Left ventricle myocardium inferior (tissue), 1 donor: Measurements from ENCODE around the gene EEF1AKMT2. TPM values are rescaled to one million over a fixed set of nuclear protein-coding genes. Genes with fewer than 3 reads are reported as not detected.

Source experiments
- DNase-seq: peaks from one replicate; pipeline ENCODE4 v3.0.0-alpha.2; 2020
- H3K27ac ChIP-seq: fragments of 200-600 bp; replicated peaks from 2 replicates; pipeline ENCODE4 v1.8.0; 2021
- H3K27me3 ChIP-seq: fragments of 200-600 bp; 2 replicates; pipeline ENCODE4 v1.8.0; 2021; ENCODE audit warnings: low read depth
- H3K36me3 ChIP-seq: fragments of 200-600 bp; 2 replicates; pipeline ENCODE4 v1.8.0; 2021
- H3K4me1 ChIP-seq: fragments of 200-600 bp; 2 replicates; pipeline ENCODE4 v1.8.0; 2021
- H3K4me3 ChIP-seq: fragments of 200-600 bp; 2 replicates; pipeline ENCODE4 v1.8.0; 2021; ENCODE audit warnings: mild to moderate bottlenecking, moderate library complexity
- H3K9me3 ChIP-seq: fragments of 200-600 bp; replicated peaks from 2 replicates; pipeline ENCODE4 v1.8.0; 2021
- intact Hi-C: fragments of 100-400 bp; cut with micrococcal nuclease; formaldehyde crosslinking; loops from one replicate; pipeline ENCODE4 v1.11.0; 2022
- total RNA-seq: library from RNA; stranded (reverse); fragmentation: NEBNext Ultra II Directional; extraction: Animal tissue kit (Norgen Biotek cat#: 25700); gene quantifications from one replicate; pipeline ENCODE4 v1.2.1, GENCODE V29; 2021
- TF ChIP-seq, protein P1 (sequence below): fragments of 200-600 bp; IDR thresholded peaks from 2 replicates; pipeline ENCODE4 v1.8.0; 2021; ENCODE audit warnings: antibody characterized with exemption, mild to moderate bottlenecking, borderline replicate concordance
- donor health status: DM: no; HTN: yes; CAD: no; lungs with severe emphysema.

The EEF1AKMT2 gene
- total RNA-seq, 1 donor from 2014 or later: 13.8 TPM

DNA sequence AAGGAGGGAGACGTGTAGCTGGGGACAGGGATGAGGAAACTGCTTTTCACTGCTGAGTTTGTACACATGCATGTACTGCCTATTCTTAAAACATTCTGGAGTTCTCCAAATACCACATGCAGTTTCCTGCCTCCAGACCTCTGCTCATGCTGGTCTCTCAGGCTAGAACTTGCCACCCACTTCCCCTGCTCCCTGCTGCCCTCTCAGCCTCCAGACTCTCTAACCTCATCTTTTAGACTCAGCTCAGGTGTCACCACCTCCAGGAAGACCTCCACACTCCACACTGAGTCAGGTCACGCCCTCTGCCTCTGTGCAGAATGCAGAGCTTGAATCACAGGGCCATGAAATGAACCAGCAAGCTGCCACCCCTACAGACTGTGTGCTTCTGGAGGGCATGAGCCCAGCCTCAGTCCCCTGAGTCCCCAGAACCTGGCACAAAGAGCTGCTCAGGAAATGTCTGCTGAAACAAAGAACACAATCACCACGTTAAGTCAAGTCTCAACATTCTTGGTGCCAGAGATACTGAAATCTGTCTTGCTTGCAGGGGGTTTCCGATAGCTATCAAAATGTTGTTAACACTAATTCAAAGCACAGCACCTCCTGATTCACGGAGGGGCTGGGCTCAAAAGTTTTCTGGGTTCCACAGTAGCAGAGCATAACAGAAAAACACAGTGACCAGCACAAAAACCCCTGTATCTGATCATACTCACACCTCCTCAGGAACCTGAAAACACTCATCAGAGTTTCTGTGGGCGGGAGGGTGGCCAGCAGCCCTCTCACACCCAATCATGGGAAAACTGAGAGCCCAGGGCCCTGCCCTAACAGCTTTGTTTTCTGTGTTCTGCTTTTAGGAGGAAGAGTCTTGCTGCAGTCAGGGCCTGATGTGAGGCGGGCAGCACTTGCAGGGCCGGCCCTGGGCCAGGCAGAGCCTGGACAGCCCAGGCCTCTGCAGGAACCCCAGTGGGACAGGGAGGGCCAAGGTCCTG, 68.6 kb downstream of the EEF1AKMT2 start:
- H3K4me3 ChIP-seq: peak overlapping the region; percentile 26
- no peaks in the 10 kb centered on the region for H3K9me3 ChIP-seq
- TF ChIP-seq, protein P1, sequence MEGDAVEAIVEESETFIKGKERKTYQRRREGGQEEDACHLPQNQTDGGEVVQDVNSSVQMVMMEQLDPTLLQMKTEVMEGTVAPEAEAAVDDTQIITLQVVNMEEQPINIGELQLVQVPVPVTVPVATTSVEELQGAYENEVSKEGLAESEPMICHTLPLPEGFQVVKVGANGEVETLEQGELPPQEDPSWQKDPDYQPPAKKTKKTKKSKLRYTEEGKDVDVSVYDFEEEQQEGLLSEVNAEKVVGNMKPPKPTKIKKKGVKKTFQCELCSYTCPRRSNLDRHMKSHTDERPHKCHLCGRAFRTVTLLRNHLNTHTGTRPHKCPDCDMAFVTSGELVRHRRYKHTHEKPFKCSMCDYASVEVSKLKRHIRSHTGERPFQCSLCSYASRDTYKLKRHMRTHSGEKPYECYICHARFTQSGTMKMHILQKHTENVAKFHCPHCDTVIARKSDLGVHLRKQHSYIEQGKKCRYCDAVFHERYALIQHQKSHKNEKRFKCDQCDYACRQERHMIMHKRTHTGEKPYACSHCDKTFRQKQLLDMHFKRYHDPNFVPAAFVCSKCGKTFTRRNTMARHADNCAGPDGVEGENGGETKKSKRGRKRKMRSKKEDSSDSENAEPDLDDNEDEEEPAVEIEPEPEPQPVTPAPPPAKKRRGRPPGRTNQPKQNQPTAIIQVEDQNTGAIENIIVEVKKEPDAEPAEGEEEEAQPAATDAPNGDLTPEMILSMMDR: no peak
- peak overlapping the region; percentile 91 for H3K27ac ChIP-seq
- intact Hi-C loops: no loop called here
- no peaks in the 10 kb centered on the region for H3K36me3 ChIP-seq
- peaks cover 100% of the 10 kb centered on the region for H3K4me1 ChIP-seq
- DNase-seq: peak; percentile 62
- H3K27me3 ChIP-seq: no peaks in the 10 kb centered on the region

- Histone ChIP-seq H3K36me3 (no peaks in the 10 kb centered on the region), H3K27me3 (no peaks in the 10 kb centered on the region), H3K9me3 (no peaks in the 10 kb centered on the region), H3K4me1 (peaks cover 100% of the 10 kb centered on the region), H3K27ac (peak overlapping the region; percentile 91), H3K4me3 (no peak overlapping the region)
- intact Hi-C loops: no loop called here
- DNase-seq: peak; percentile 67
- TF ChIP-seq, protein P1: no peak
Measured at GRCh38 chr10:124721330-124722045, 70.2 kb downstream of the EEF1AKMT2 start.

DNA sequence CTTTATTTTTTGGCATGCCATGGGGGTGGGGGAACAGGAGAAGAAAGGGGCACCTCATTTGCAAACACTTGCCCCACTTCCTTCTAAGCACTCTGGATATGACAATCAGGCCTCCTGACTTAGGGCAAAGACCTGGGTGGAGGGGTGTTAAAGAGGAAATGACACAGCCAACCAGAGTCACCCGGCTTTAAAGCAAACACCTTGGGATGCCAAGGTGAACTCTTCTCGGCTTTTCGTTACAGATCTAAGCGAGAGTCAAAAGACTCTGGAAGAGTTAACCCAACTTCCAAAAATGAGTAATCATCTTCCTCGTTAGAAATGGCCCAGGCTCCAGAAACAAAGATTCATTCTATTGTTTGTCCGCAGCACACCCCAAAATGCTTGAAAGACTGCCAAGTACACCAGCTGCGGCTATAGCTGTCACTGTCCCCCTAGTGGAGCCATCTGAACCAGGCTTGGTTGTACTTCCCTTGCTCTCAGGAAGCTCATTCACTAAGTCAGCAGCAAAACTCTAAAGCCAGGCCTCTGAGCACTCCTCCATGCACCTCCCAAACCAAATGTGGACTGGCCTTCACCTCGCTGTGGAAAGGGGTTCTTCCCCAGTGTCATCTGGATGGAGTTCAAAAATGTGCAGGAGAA, 72.4 kb downstream of the EEF1AKMT2 start:
- H3K27me3 ChIP-seq: no peaks in the 10 kb centered on the region
- peak; percentile 60 for DNase-seq
- intact Hi-C loops: no loop called here
- no peaks in the 10 kb centered on the region for H3K9me3 ChIP-seq
- TF ChIP-seq, protein P1: peak; percentile 76
- no peaks in the 10 kb centered on the region for H3K36me3 ChIP-seq
- H3K4me3 ChIP-seq: peak overlapping the region; percentile 1
- H3K4me1 ChIP-seq: peaks cover 100% of the 10 kb centered on the region
- peak overlapping the region; percentile 91 for H3K27ac ChIP-seq

- TF ChIP-seq, protein P1: no peak
- no peak for DNase-seq
- Histone ChIP-seq H3K4me3 (no peak overlapping the region), H3K27ac (peak overlapping the region; percentile 91), H3K4me1 (peaks cover 100% of the 10 kb centered on the region), H3K36me3 (no peaks in the 10 kb centered on the region), H3K9me3 (no peaks in the 10 kb centered on the region), H3K27me3 (no peaks in the 10 kb centered on the region)
- intact Hi-C loops: no loop called here
Measured at GRCh38 chr10:124717911-124718741, 73.6 kb downstream of the EEF1AKMT2 start.
